ENCODE data around the gene FOXN3.

Gene FOXN3

GRCh38 chr14:89309670-89310177, 107.3 kb downstream of the FOXN3 start:
- CTCF ChIA-PET, result no interaction called here
- no peak for TF ChIP-seq CTCF (conservative IDR thresholded peaks at IDR 0.05; ENCODE audit: low read depth)
- no peak overlapping the region for H3K27ac ChIP-seq
- POLR2A ChIA-PET (ENCODE audit: low non-redundant PET), result no interaction called here
- DNase-seq (ENCODE audit: low spot score), result no peak

- no peak overlapping the region for H3K27ac ChIP-seq
- ChIA-PET CTCF (no interaction called here), POLR2A (ENCODE audit: low non-redundant PET) (no interaction called here)
- TF ChIP-seq CTCF (conservative IDR thresholded peaks at IDR 0.05; ENCODE audit: low read depth), result no peak
- no peak for DNase-seq (ENCODE audit: low spot score)
These were observed 108.6 kb downstream of the FOXN3 start for GRCh38 chr14:89308232-89308959.

- H3K27ac ChIP-seq, result no peak overlapping the region
- no peak for TF ChIP-seq CTCF (conservative IDR thresholded peaks at IDR 0.05; ENCODE audit: low read depth)
- no peak for DNase-seq (ENCODE audit: low spot score)
- CTCF ChIA-PET, result no interaction called here
- POLR2A ChIA-PET (ENCODE audit: low non-redundant PET), result no interaction called here
These were observed 109.6 kb downstream of the FOXN3 start for GRCh38 chr14:89307409-89307808.

GRCh38 chr14:89304972-89305703, 111.9 kb downstream of the FOXN3 start:
- H3K27ac ChIP-seq, result no peak overlapping the region
- POLR2A ChIA-PET (ENCODE audit: low non-redundant PET), result no interaction called here
- CTCF ChIA-PET, result no interaction called here

GRCh38 chr14:89304561-89304960, 112.5 kb downstream of the FOXN3 start:
- ChIA-PET POLR2A (ENCODE audit: low non-redundant PET) (interaction anchor here (0.5 kb wide), 1 partner anchor 111 kb away, joined by 9 read pairs; no protein-coding TSS in a partner anchor), CTCF (interaction anchor here (0.6 kb wide), 1 partner anchor 589 kb away, joined by 3 read pairs; no protein-coding TSS in a partner anchor)
- TF ChIP-seq CTCF (conservative IDR thresholded peaks at IDR 0.05; ENCODE audit: low read depth), result no peak
- no peak overlapping the region; the same call in 1 of the 2 replicates for H3K27ac ChIP-seq
- no peak for DNase-seq (ENCODE audit: low spot score)

More at GRCh38 chr14:89304972-89305703, 111.9 kb downstream of the FOXN3 start:
- no peak for DNase-seq (ENCODE audit: low spot score)
- TF ChIP-seq CTCF (conservative IDR thresholded peaks at IDR 0.05; ENCODE audit: low read depth), result no peak
